GM13977 (cell line): ENCODE measurements around the gene SMAP2.
"Not testable (repeated sequence)": the region's sequence is repeated elsewhere in the genome, so short reads cannot be mapped to it uniquely, and the experiment has no call there.

ENCODE experiments used
- DNase-seq: peaks from one replicate; pipeline ENCODE4 v3.0.0; 2012; ENCODE audit warnings: low spot score
- in situ Hi-C: fragments of 300-500 bp; cut with MboI; formaldehyde crosslinking; loops from one replicate; pipeline ENCODE4 v1.12.0; 2022; ENCODE audit warnings: low sequenced_read_pairs, low pct_unique_long_range_greater_than_20kb, mixed read lengths, inconsistent platforms; ENCODE audit not compliant: unreplicated experiment
- TF ChIP-seq, protein P1 (sequence below): IDR thresholded peaks from 2 replicates; pipeline ENCODE4 v1.5.1; 2012; ENCODE audit warnings: mild to moderate bottlenecking, control low read depth; ENCODE audit not compliant: insufficient read depth; ENCODE audit errors: extremely low read depth, missing control alignments

The SMAP2 gene

DNA sequence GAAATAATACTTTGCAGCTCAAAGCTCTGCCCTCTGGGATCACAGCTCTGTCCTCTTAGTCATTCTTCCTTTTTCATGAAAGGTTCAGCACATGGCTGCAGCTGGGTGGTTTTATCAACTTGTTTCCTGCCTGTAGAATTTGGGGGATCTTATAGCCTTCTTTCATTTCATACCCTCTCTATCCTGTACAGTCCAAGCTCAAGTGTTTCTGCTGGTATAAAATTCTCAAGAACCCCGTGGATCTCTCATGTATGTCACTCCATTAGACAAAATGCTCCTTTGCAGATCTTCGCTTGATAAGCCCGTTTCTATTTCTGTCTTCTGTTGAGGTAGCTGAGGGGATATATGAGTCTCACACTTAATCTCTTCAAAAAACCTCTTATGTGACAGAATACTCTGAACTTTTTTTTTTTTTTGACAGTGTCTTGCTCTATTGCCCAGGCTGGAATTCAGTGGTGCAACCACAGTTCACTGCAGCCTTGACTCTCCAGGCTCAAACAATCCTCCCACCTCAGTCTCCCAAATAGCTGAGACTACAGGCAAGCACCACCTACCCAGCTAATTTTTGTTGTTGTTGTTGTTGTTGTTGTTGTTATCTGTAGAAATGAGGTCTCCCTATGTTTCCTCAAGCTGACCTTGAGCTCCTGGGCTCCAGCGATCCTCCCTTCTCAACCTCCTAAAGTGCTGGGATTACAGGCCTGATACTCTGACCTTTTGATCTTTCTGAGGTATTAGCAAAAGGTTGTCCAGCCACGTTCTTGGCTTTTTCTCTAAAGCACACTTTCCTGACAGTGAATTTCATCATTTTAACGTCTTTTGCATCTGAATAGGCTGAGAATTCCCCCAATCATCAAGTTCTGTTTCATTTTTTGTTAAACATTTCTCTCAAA lies 31.8 kb upstream of the SMAP2 start:
- no peak for DNase-seq
- TF ChIP-seq, protein P1, sequence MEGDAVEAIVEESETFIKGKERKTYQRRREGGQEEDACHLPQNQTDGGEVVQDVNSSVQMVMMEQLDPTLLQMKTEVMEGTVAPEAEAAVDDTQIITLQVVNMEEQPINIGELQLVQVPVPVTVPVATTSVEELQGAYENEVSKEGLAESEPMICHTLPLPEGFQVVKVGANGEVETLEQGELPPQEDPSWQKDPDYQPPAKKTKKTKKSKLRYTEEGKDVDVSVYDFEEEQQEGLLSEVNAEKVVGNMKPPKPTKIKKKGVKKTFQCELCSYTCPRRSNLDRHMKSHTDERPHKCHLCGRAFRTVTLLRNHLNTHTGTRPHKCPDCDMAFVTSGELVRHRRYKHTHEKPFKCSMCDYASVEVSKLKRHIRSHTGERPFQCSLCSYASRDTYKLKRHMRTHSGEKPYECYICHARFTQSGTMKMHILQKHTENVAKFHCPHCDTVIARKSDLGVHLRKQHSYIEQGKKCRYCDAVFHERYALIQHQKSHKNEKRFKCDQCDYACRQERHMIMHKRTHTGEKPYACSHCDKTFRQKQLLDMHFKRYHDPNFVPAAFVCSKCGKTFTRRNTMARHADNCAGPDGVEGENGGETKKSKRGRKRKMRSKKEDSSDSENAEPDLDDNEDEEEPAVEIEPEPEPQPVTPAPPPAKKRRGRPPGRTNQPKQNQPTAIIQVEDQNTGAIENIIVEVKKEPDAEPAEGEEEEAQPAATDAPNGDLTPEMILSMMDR = no peak
- in situ Hi-C loops = no loop called here

DNA sequence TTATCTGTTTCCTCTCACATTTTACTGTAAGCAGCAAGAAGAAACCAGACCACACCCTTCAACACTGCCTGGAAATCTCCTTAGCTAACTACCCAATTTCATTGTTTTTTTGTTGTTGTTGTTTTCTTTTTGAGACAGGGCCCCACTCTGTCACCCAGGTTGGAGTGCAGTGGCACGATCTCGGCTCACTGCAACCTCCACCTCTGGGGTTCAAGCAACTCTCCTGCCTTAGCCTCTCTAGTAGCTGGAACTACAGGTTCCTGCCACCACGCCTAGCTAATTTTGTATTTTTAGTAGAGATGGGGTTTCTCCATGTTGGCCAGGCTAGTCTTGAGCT lies 31.2 kb upstream of the SMAP2 start:
- in situ Hi-C loops, DNase-seq: not testable (repeated sequence)

GRCh38 chr1:40344597-40344996 lies 28.9 kb upstream of the SMAP2 start:
- TF ChIP-seq, protein P1 = peak; percentile 8
- peak; percentile 25 for DNase-seq
- in situ Hi-C loops = no loop called here

DNA sequence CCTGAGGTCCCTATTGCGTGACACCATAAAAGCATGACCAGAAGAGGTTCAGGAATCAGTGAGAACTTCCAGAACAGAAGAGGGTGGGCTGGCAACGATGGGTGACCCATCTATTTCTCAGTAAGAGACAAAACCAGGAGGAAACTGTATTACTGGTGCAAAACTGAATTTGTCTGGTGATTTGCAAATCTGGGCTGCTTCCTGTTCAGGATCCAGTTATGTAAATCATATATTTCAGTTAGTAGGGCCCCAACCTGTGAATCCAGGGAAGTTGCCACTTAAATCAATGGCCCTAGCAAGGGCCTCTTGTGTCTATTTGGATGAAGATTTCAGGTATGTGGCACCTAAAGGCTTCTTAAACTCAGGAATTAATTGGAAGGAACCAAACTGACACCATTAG lies 23.1 kb upstream of the SMAP2 start:
- in situ Hi-C loops = loop anchor here (10.0 kb wide), 1 partner anchor 54 kb away; no protein-coding TSS in a partner anchor
- no peak for DNase-seq
- TF ChIP-seq, protein P1 = no peak

GRCh38 chr1:40351124-40351523 lies 22.4 kb upstream of the SMAP2 start:
- TF ChIP-seq, protein P1 = no peak
- in situ Hi-C loops = loop anchor here (10.0 kb wide), 1 partner anchor 54 kb away; no protein-coding TSS in a partner anchor
- DNase-seq = no peak

GRCh38 chr1:40352126-40352525 lies 21.4 kb upstream of the SMAP2 start:
- TF ChIP-seq, protein P1 = no peak
- DNase-seq = no peak
- in situ Hi-C loops = loop anchor here (10.0 kb wide), 1 partner anchor 53 kb away; no protein-coding TSS in a partner anchor

- TF ChIP-seq, protein P1 = no peak
- in situ Hi-C loops = loop anchor here (10.0 kb wide), 1 partner anchor 52 kb away; no protein-coding TSS in a partner anchor
- DNase-seq = no peak
Observed at GRCh38 chr1:40353082-40353481, 20.4 kb upstream of the SMAP2 start.
